Esophagus muscularis mucosa (tissue), 3 donors: ENCODE measurements around the gene ZNF518A.

Experiments
- CTCF ChIP-seq, 3 experiments: fragments of 200-600 bp in 2 of 3; fragments of 450-650 bp in 1 of 3; sonication (generic) in 2 of 3; IDR thresholded peaks; one replicate each; pipeline ENCODE4 v1.5.1; 2017 to 2019; ENCODE audit warnings: antibody characterized with exemption in 3 of 3, mild to moderate bottlenecking in 2 of 3, moderate library complexity in 1 of 3
- POLR2A ChIP-seq: fragments of 450-650 bp; IDR thresholded peaks from one replicate; pipeline ENCODE4 v1.6.1; 2017; ENCODE audit warnings: antibody characterized with exemption, moderate library complexity, mild to moderate bottlenecking, low read depth
- POLR2AphosphoS5 ChIP-seq, 2 donors: sonication (generic); formaldehyde crosslinking; IDR thresholded peaks; one replicate each; pipeline ENCODE4 v1.6.1; 2017; ENCODE audit warnings: antibody characterized with exemption in 2 of 2

- TF ChIP-seq CTCF (IDR thresholded peaks at IDR 0.05), result no peak
- no peak for TF ChIP-seq POLR2A
- no peak for TF ChIP-seq POLR2AphosphoS5 (IDR thresholded peaks at IDR 0.05)
Observed at GRCh38 chr10:96093948-96094347, 36.1 kb upstream of the ZNF518A start.
